Uterus (tissue), 2 donors: ENCODE results near the gene SLC16A1.

Source experiments
- POLR2A ChIP-seq, 2 donors: fragments of 450-650 bp; IDR thresholded peaks; one replicate each; pipeline ENCODE4 v1.6.1; 2016; ENCODE audit warnings: antibody characterized with exemption in 2 of 2, mild to moderate bottlenecking in 1 of 2, moderate library complexity in 1 of 2
- TF ChIP-seq, protein P1 (sequence below), 4 experiments: fragments of 200-600 bp in 2 of 4; fragments of 450-650 bp in 2 of 4; sonication (generic) in 2 of 4; IDR thresholded peaks; one replicate each; pipeline ENCODE4 v1.5.1; 2016 to 2019; ENCODE audit warnings: antibody characterized with exemption in 4 of 4, mild to moderate bottlenecking in 2 of 4, moderate library complexity in 1 of 4

DNA sequence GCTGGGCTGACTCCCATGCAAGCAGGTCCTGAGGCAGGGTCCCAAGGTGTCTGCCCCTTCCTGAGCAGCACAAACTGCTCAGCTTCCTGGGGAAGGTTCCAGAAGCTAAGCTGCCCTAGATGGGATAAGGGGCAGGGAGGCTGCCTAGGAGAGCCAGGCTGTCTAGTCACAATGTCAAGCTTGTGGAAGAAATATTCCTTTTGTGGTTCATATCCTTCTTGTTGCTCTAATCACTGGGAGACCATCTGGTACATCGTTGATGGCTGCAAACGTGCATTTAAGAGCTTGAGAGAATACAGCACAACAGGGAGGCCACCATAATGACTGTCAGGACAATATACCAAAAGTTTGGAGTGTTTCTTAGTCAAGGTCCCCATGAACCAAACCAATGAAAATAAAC lies 67.4 kb downstream of the SLC16A1 start:
- TF ChIP-seq, protein P1, sequence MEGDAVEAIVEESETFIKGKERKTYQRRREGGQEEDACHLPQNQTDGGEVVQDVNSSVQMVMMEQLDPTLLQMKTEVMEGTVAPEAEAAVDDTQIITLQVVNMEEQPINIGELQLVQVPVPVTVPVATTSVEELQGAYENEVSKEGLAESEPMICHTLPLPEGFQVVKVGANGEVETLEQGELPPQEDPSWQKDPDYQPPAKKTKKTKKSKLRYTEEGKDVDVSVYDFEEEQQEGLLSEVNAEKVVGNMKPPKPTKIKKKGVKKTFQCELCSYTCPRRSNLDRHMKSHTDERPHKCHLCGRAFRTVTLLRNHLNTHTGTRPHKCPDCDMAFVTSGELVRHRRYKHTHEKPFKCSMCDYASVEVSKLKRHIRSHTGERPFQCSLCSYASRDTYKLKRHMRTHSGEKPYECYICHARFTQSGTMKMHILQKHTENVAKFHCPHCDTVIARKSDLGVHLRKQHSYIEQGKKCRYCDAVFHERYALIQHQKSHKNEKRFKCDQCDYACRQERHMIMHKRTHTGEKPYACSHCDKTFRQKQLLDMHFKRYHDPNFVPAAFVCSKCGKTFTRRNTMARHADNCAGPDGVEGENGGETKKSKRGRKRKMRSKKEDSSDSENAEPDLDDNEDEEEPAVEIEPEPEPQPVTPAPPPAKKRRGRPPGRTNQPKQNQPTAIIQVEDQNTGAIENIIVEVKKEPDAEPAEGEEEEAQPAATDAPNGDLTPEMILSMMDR (IDR thresholded peaks at IDR 0.05), result no peak
- no peak for TF ChIP-seq POLR2A (IDR thresholded peaks at IDR 0.05)
